Activated effector memory CD4-positive, alpha-beta T cell treated with Interleukin-2 at 50 U/mL for 16 hours (primary cell): ENCODE results near the gene SCNN1B.

Experiments
- DNase-seq: peaks from one replicate; pipeline ENCODE4 v3.0.0-alpha.2; 2020

Gene SCNN1B

DNA sequence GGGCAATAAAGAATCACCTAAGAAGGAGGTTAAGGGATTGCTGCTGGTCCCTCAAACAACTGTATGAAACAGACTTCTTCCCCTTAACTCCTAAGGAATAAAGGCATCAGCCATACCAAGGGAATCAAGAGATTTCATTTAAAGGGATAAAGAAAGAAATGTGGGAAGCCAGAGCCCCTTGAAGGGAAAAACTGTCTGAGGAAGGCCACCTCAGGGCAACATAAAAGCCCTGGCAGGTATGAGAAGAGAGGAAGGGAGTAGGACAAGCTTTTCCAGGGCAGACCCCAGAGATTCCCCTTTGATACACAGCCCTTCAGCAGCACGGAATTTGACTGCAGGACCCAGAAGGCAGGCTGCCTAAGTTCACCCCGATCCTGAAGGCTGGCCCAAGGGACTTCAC, 107.4 kb downstream of the SCNN1B start:
- DNase-seq = no peak

- DNase-seq = no peak
Observed at GRCh38 chr16:23410176-23410575, 108.1 kb downstream of the SCNN1B start.

GRCh38 chr16:23414731-23415130, 112.6 kb downstream of the SCNN1B start:
- no peak for DNase-seq

DNA sequence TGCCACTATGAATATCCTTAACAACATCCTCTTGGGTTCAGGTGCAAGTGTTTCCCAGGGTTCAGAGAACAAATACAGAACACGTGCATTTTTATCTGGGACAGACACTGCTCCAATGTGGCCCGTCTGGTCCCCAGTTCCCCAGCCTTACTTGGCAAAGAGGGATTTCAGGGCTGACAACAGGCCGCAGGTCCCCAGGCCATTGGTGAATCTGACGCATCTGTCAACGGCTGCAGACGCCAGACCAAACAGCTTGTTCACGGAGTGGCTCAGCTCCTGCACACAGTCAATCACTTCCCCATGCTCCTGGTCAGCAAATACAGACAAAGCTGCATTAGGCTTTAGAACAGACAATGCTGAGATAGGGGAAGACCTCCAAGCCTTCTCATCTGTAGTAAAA, 114.7 kb downstream of the SCNN1B start:
- no peak for DNase-seq

GRCh38 chr16:23420011-23420410, 117.9 kb downstream of the SCNN1B start:
- DNase-seq = no peak

- DNase-seq = no peak
Observed at GRCh38 chr16:23423496-23424049, 121.5 kb downstream of the SCNN1B start.

- no peak for DNase-seq
Observed at GRCh38 chr16:23424292-23424958, 122.3 kb downstream of the SCNN1B start.

DNA sequence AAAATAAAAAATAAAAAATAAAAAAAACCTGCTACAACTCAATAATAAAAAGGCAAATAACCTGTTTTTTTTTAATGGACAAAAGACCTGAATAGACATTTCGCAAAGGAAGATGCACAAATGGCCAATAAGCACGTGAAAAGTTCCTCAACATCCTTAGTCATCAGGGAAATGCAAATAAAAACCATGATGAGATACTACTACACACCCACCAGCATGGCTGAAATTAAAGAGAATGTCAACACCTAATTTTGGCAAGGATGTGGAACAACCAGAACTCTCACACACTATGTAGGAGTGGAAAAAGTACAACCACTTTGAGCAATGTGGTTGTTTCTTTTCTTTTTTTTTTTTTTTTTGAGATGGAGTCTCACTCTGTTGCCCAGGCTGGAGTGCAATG, 126.2 kb downstream of the SCNN1B start:
- no peak for DNase-seq
